ENCODE results near the gene MRPS24.
"Not testable (repeated sequence)": the region's sequence is repeated elsewhere in the genome, so short reads cannot be mapped to it uniquely, and the experiment has no call there.

MRPS24 gene

DNA sequence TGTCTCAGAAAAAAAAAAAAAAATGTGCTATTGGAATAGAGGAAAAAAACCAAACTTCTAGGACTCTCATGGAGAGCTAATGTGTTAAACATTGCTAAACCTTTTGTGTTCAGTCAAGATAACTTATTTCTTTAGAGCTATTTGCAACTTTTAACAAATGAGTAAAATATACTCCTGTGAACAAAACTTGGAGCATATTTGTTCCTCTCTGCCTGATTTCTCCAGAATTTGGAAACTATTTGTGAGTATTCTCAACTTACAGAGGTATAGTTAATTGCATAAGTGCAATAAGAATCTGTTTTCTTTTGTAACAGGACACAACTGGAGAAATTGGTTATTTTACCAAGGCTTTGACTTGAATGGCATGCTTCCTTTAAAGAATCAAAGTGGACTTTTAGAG lies 38.4 kb downstream of the MRPS24 start:
- not testable (repeated sequence) for DNase-seq

GRCh38 chr7:43825391-43825808 lies 43.9 kb downstream of the MRPS24 start:
- no peak for DNase-seq

- DNase-seq = no peak
Measured at GRCh38 chr7:43824963-43825362, 44.4 kb downstream of the MRPS24 start.

- DNase-seq = not testable (repeated sequence)
Measured at GRCh38 chr7:43824513-43824912, 44.8 kb downstream of the MRPS24 start.

GRCh38 chr7:43823941-43824340 lies 45.4 kb downstream of the MRPS24 start:
- no peak for DNase-seq

- DNase-seq = not testable (repeated sequence)
Measured at GRCh38 chr7:43823425-43823824, 45.9 kb downstream of the MRPS24 start.

All from suppressor macrophage treated with lipopolysaccharide for 1 hour (primary cell).